Fibroblast of skin of right biceps (primary cell): ENCODE results near the gene MAP3K4.
A peak's percentile ranks its signal among the peaks of the same experiment; 100 is the strongest.
"Not testable (repeated sequence)": the region's sequence is repeated elsewhere in the genome, so short reads cannot be mapped to it uniquely, and the experiment has no call there.

Experiments
- DNase-seq: peaks from one replicate; pipeline ENCODE4 v3.0.0-alpha.2; 2013

The MAP3K4 gene

DNA sequence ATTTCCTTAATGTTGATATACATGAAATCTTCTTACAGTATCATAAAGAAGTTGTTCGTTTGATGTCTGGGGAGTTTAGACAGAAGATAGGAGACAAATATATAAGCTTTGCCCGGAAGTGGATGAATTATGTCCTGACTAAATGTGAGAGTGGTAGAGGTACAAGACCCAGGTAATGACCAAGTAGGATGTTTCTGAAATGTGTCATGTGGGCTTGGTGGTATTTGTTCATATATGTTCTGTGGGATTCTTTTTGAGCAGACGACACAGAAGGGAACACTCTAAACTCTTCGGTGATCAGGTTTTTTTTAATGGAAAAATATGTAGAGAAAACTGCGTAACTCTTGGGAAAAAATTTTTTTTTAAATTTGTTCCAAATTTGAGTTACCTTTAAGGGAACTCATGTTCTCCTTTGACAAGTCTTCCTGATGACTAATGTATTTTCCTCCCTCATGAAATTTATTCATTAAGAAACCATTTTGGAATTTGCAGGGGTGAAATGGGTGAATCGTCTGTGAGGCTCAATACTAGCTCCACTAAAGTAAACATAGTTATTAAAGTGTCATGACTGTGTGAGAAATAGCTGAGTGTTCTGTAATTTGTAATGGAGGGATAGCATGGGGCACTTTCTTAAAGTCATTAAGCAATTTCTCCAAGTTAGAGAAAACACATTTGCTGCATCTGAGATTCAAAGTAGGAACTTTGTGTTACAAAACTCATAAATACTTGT lies 100.6 kb downstream of the MAP3K4 start:
- DNase-seq: peak; percentile 66

GRCh38 chr6:161094955-161095354 lies 103.4 kb downstream of the MAP3K4 start:
- DNase-seq: peak; percentile 23

DNA sequence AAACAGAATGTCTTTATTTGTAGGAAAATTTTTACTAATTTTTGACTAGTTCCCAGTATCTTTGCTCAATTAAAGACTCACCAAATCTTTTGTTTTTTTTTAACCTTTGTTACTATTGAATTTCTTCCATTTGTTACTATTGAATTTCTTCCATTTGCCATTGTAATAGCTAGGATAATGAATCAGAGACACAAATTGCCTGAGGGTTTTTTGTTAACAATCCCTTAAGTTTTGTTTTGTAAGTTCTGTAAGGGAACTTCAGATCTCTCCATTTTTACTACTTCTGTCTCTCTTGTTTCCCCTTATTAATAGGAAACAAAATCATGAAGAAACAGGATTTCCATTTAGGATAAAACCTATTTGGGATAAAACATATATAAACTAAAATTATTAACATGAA lies 104.3 kb downstream of the MAP3K4 start:
- no peak for DNase-seq

GRCh38 chr6:161100072-161100471 lies 108.5 kb downstream of the MAP3K4 start:
- DNase-seq: no peak

DNA sequence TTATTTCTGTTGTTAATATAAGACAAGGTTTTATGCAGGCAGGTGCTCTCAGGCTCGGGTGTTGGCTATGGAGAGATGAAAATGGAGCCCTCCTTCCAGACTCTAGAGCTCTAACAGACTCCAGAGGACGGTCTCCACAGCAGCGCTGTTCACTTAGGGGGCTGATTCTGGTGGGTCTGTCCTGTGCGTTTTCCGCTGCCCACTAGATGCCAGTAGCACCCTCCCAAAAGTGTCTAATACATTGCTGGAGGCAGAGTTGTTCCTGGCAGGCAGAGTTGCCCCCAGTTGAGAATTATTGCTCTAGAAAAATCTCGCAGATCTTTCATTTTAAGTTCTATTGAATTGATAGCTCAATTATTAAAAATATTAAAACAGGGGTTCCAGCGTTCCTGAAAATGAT lies 109.9 kb downstream of the MAP3K4 start:
- DNase-seq: no peak

- DNase-seq: no peak
Measured at GRCh38 chr6:161103475-161103874, 111.9 kb downstream of the MAP3K4 start.

DNA sequence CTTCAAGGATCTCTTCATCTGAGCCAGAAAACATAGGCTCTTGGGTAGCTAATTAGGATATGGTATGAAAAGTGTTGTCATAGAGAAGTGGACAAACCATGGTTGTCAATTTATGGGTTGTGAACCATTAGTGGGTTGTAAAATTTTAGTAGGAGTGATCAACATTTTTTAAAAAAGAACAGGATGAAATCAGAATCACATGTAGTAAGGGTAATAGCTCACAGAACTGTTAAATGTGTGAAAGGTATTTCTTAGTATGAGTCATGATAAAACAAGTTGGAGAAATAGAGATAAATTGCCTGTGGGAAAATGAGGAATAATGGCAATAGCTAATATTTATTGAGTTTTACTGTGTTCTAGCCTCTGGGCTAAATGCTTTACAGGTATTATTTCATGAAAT lies 113.4 kb downstream of the MAP3K4 start:
- DNase-seq: peak; percentile 50

GRCh38 chr6:161105408-161105807 lies 113.8 kb downstream of the MAP3K4 start:
- DNase-seq: no peak

- DNase-seq: no peak
Measured at GRCh38 chr6:161107779-161108730, 116.5 kb downstream of the MAP3K4 start.

DNA sequence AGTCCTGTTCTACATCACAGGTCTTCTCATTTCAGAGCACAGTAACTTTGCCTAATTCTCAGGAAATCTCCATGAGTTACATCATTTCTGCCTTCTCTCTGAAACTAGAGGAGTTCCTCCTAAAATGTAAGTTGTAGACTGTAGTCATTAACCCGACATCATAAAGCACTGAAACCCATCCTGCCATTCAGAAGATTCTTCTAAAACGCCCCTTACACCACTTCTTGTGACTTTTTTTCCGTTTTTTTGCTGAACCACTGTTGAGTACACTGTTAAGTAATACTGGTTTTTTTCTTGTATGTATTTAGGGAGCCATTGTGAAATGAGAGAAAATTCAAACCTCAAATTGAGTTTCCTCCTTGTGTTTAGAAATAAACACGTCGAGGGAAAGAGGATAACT lies 117.3 kb downstream of the MAP3K4 start:
- DNase-seq: no peak

GRCh38 chr6:161109366-161109765 lies 117.8 kb downstream of the MAP3K4 start:
- DNase-seq: no peak

DNA sequence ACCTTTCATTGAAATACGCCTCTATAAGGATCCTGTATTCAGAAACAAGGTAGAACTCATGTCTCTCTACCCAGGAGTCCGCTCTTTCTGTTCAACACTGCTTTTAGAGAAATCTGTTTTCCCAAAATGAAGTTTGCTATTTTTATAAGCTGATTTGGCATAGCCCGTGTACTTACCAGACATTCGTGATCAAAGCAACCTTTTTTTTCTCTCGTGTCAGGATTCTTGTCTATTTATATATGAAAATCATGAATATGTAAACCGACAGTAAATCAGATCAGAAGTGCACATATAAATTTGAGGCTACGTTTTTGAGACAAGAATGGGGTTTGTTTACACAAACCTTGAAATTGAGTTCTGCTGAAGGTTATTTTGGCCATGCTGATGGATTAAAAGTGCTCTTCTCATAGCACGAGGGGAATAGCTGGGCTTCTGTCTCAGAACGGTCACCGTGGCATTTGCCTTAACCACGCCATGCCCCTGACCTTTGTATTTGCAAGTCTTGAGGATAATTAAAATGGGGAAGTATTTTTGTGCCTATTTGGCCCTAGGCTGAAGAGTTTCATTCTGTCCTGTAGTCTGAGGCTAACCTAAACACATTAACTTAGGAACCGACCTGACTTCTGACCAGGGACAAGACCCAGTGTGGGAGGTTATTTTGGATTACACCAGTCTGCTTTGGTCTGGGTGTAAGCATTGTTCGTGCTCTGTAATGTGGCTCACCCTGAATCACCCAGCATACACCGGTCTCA lies 118.6 kb downstream of the MAP3K4 start:
- no peak for DNase-seq

GRCh38 chr6:161111261-161111660 lies 119.7 kb downstream of the MAP3K4 start:
- DNase-seq: no peak

- DNase-seq: no peak
Measured at GRCh38 chr6:161115468-161115867, 123.9 kb downstream of the MAP3K4 start.

DNA sequence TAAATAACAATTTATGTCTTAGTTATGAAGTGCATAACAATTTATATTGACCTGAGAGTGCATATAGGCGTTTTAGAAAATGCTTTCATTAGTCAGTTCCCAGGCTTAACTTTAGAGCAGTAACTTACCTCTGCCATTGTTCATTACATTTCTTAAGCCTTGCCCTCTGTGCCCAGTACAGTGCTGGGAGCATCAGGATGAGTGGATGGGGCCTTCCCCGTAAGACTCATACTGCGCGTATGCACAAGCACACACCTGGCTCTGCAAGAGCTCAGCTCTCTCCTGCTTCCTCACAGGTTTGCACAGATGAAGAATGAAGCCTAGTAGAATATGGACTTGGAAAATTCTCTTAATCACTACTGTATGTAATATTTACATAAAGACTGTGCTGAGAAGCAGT lies 125.0 kb downstream of the MAP3K4 start:
- no peak for DNase-seq

DNA sequence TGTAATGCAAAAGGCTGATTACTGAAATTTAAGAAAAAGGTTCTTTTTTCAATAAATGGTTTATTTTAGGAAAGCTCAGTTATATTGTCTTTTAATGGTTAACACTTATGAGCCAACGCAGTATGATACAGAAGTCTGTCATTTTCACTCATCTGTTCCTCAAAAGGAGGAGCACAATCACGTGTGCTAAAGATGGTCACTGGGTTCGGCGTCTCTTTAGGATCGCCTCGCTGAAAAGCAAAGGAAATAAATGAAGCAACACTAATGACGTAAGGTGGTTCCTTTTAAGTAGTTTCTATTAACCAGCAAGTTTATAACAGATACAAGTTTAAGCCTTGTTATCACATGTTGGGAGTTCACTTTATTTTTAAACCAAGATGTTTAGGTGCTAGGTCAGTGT lies 125.7 kb downstream of the MAP3K4 start:
- no peak for DNase-seq

DNA sequence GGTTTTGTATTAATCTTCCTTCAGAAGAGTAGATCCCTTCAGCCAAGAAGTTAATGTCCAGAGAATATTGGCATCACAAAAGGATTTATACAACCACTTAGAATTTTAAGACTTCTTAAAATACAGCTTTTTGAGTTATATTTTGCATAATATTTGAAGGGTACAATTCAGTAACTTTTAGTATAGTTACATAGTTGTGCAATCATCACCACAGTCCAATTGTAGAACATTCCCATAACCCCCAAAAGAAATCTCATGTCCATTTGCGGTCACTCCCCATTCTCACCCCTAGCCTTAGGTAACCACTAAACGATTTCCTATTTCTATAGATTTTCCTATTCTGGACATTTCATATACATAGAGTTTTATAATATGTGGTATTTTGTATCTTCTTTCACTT lies 126.4 kb downstream of the MAP3K4 start:
- DNase-seq: no peak

GRCh38 chr6:161123319-161123718 lies 131.8 kb downstream of the MAP3K4 start:
- not testable (repeated sequence) for DNase-seq

- no peak for DNase-seq
Measured at GRCh38 chr6:161125591-161125990, 134.0 kb downstream of the MAP3K4 start.

- no peak for DNase-seq
Measured at GRCh38 chr6:161127071-161127740, 135.6 kb downstream of the MAP3K4 start.

GRCh38 chr6:161128230-161128629 lies 136.7 kb downstream of the MAP3K4 start:
- no peak for DNase-seq

DNA sequence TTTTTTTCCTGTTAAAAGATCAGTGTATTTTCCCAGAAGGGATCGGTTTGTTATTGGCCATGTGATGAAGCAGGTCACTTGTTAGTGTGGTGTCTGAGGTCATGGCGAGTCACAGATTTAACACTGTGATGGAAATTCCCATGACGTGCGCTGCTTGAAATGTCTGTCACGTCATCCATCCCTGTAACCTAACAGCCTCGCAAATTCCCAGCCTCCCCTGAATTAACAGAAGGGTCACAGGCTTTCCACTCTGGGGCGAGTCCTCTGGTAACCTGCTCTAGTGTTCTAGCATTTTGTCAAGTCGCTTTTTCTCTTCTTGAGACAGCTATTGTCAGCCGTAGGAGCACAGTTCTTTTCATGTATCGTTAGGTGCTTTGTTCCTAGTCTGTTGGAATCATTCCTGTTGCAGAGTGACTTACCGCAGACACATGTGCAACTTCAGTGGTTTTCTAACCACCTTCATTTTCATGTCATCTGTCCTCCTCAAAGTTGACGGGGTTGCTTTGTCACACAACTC lies 137.2 kb downstream of the MAP3K4 start:
- DNase-seq: peak; percentile 58

DNA sequence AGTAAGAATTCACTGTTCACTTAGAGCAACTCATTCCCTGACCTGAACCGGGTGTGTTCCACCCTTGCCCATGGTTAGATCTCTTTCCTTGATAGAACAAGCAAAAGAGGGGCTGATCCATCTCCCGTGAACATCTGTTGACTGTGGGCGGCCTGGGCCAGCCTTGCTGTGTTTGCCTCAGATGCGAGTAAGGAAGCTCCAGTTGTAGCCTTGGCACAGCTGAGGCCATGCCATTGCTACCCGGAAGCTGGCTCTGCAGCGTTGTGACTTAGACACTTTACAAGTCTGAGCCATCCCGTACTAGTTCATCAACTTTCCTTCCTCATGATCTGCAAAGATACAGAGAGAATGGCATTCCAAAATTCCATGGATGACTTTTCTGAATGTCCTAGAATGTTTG lies 139.0 kb downstream of the MAP3K4 start:
- DNase-seq: no peak
